AG09319 (cell line): ENCODE results near the gene ENG.

Experiments
- DNase-seq: peaks from one replicate; pipeline ENCODE4 v3.0.0-alpha.2; 2010; ENCODE audit warnings: low read depth; ENCODE audit errors: extremely low read depth
- CTCF ChIP-seq: IDR thresholded peaks from 2 replicates; pipeline ENCODE4 v1.5.1; 2011; ENCODE audit warnings: low read depth, mild to moderate bottlenecking, inconsistent platforms, low read length, moderate library complexity

ENG gene

GRCh38 chr9:127814619-127815511 is 39.6 kb downstream of the ENG start:
- TF ChIP-seq CTCF, result no peak

GRCh38 chr9:127813686-127814226 is 40.7 kb downstream of the ENG start:
- TF ChIP-seq CTCF, result no peak
- no peak for DNase-seq

More at GRCh38 chr9:127814619-127815511, 39.6 kb downstream of the ENG start:
- no peak for DNase-seq

- DNase-seq, result no peak
- TF ChIP-seq CTCF, result no peak
These were observed 41.4 kb downstream of the ENG start for GRCh38 chr9:127812936-127813675.

GRCh38 chr9:127812011-127812410 is 42.4 kb downstream of the ENG start:
- no peak for DNase-seq
- TF ChIP-seq CTCF, result no peak

- TF ChIP-seq CTCF, result no peak
- DNase-seq, result no peak
These were observed 43.9 kb downstream of the ENG start for GRCh38 chr9:127810378-127811187.

GRCh38 chr9:127809540-127810377 is 44.7 kb downstream of the ENG start:
- no peak for DNase-seq
- no peak for TF ChIP-seq CTCF
